Measurements from ENCODE around the gene OR10G4.
"Not testable (repeated sequence)": the region's sequence is repeated elsewhere in the genome, so short reads cannot be mapped to it uniquely, and the experiment has no call there.

OR10G4 gene, protein sequence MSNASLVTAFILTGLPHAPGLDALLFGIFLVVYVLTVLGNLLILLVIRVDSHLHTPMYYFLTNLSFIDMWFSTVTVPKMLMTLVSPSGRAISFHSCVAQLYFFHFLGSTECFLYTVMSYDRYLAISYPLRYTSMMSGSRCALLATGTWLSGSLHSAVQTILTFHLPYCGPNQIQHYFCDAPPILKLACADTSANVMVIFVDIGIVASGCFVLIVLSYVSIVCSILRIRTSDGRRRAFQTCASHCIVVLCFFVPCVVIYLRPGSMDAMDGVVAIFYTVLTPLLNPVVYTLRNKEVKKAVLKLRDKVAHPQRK

GRCh38 chr11:124012697-124013096 is at the start of gene OR10G4:
Gene OR10G4 (plus strand): TSS chr11:124012997. CDS start chr11:124015575, 2,578 bp downstream.
- DNase-seq (ENCODE audit: low read depth in 1 of 2, low spot score in 1 of 2), result no peak

GRCh38 chr11:123973816-123974215 is 39.0 kb upstream of the OR10G4 start:
- no peak for DNase-seq (ENCODE audit: low read depth in 1 of 2, low spot score in 1 of 2)

- DNase-seq (ENCODE audit: low read depth in 1 of 2, low spot score in 1 of 2), result no peak
These were observed 35.8 kb upstream of the OR10G4 start for GRCh38 chr11:123976770-123977560.

GRCh38 chr11:123977731-123978347 is 35.0 kb upstream of the OR10G4 start, which contains the start of gene OR10S1:
Gene OR10S1 (minus strand): TSS chr11:123977781. CDS start chr11:123977664, 117 bp downstream.
- DNase-seq (ENCODE audit: low read depth in 1 of 2, low spot score in 1 of 2), result no peak

GRCh38 chr11:123979311-123979710 is 33.5 kb upstream of the OR10G4 start:
- DNase-seq (ENCODE audit: low read depth in 1 of 2, low spot score in 1 of 2), result no peak

DNA sequence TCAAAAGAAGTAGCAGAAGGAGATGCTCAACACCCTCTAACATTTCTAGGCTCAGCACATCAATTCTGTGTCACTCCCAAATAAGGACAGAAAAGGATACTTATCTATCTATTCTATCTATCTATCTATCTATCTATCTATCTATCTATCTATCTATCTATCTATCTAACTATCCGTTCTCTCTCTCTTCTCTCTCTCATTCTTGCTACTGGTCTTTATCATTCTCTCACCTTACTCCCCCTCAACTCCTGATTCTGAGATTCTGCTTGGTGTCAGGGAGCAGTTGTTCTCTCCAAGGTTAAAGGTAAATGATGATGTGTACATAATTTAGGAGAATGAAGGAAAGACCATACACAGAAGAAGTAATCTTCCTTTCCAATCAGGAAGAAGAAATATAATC is 17.7 kb upstream of the OR10G4 start, which contains the start of gene OR10G6:
OR10G6 (minus strand) TSS at position 43 of the 400 bp plus-strand sequence; CDS start at position 43, 0 bp downstream.
- DNase-seq (ENCODE audit: low read depth in 1 of 2, low spot score in 1 of 2), result no peak

DNA sequence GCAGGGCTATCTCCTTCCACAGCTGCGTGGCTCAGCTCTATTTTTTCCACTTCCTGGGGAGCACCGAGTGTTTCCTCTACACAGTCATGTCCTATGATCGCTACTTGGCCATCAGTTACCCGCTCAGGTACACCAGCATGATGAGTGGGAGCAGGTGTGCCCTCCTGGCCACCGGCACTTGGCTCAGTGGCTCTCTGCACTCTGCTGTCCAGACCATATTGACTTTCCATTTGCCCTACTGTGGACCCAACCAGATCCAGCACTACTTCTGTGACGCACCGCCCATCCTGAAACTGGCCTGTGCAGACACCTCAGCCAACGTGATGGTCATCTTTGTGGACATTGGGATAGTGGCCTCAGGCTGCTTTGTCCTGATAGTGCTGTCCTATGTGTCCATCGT is 3.0 kb downstream of the OR10G4 start:
- DNase-seq (ENCODE audit: low read depth in 1 of 2, low spot score in 1 of 2), result not testable (repeated sequence)

DNA sequence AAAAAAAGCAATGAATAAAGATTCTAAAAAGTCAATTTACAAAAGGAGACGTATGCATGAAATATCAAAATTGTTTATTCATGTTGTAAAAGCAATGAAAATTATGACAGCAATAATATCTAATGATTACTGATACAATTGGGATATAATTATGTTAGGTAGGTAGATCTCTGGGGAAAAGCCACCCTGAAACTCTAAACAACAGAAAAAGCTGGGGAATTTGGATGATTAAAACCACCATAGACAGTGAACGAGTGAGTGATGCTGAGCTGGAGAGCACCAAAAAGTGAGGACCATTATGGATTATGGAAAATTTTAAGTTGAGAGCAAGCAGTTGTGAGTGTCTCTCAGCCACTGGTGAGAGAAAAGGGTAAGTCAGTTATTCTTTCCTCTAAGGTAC is 13.7 kb downstream of the OR10G4 start, which contains the start of gene OR10G8:
OR10G8 (plus strand) TSS at position 301 of the 400 bp plus-strand sequence. CDS start 2,825 bp downstream, outside the sequence.
- DNase-seq (ENCODE audit: low read depth in 1 of 2, low spot score in 1 of 2), result no peak

- DNase-seq (ENCODE audit: low read depth in 1 of 2, low spot score in 1 of 2), result no peak
These were observed 23.9 kb downstream of the OR10G4 start for GRCh38 chr11:124036666-124037065.

- DNase-seq (ENCODE audit: low read depth in 1 of 2, low spot score in 1 of 2), result no peak
These were observed 26.8 kb downstream of the OR10G4 start for GRCh38 chr11:124039557-124039956.

DNA sequence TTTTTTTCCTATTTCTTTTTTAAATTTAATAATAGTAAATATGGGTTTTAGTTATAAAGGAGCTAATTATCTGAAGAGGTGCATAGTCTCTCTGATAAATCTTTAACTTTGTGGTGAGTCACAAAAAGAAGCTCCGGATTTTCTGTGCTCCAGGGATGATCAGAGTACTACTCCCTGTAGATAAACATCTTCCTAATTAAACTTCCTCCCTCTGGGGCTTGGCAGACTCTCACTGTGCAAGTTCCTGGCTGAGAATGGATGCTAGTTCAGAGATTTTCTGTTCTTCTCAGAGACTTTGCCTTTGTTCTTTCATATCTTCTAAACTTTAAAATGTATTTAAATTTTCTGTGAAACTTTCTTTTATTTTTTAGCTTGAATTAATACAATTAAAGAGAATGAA is 28.5 kb downstream of the OR10G4 start, which contains the start of gene OR10G7:
OR10G7 (minus strand) TSS at position 72 of the 400 bp plus-strand sequence. CDS start 2,324 bp downstream, outside the sequence.
- DNase-seq (ENCODE audit: low read depth in 1 of 2, low spot score in 1 of 2), result no peak

GRCh38 chr11:124043420-124043819 is 30.6 kb downstream of the OR10G4 start:
- DNase-seq (ENCODE audit: low read depth in 1 of 2, low spot score in 1 of 2), result no peak

- DNase-seq (ENCODE audit: low read depth in 1 of 2, low spot score in 1 of 2), result no peak
These were observed 38.0 kb downstream of the OR10G4 start for GRCh38 chr11:124050748-124051147.

- no peak for DNase-seq (ENCODE audit: low read depth in 1 of 2, low spot score in 1 of 2)
These were observed 40.2 kb downstream of the OR10G4 start for GRCh38 chr11:124052966-124053365.

All from activated T-helper 1 cell treated with anti-CD3 and anti-CD28 coated beads, Interleukin-2, amount 50 U/mL, for 16 hours (primary cell).